ENCODE measurements around the gene HBA2. TPM values are rescaled to one million over a fixed set of nuclear protein-coding genes. Genes with fewer than 3 reads are reported as not detected.

HBA2 gene
- total and polyA plus RNA-seq, 2 experiments from 2014 or later = 1.9 to 7.8 TPM

DNA sequence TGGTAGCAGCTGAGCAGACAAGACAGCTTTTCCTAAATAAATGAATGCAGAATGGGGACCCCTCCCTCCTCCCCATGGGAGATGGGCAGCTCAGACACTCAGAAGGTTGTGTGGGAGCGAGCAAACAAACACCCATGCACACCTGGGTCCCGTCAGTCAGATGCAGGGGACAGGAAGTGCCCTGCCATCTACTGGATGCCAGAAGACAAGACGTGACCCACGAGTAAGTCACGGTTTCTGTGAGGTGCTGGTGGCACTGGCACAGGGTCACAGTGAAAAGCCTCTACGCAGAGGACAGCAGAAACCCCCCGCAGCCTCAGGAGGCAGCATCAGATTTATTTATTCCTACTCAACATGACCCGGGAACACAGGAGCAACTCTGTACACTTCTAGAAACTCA is 16.0 kb downstream of the HBA2 start:
- Mint-ChIP-seq H3K36me3 (ENCODE audit: low read depth) (peaks cover 73% of the 10 kb centered on the region), H3K27ac (no peak overlapping the region), H3K9me3 (no peaks in the 10 kb centered on the region), H3K27me3 (ENCODE audit: insufficient read depth, low read depth, poor library complexity) (peaks cover 5% of the 10 kb centered on the region), H3K4me3 (no peak overlapping the region), H3K4me1 (no peaks in the 10 kb centered on the region; the same call in 2 of the 3 replicates)
- Histone ChIP-seq H3K4me2 (no peak overlapping the region), H4K20me1 (replicated peaks; ENCODE audit: insufficient read depth) (peaks cover 9% of the 10 kb centered on the region), H3K27ac (ENCODE audit: low read depth) (no peak overlapping the region), H3K36me3 (ENCODE audit: insufficient read depth) (peaks cover 55% of the 10 kb centered on the region), H2AFZ (no peak overlapping the region), H3F3A (replicated peaks; ENCODE audit: low read depth) (peaks cover 45% of the 10 kb centered on the region), H3K9me2 (ENCODE audit: insufficient read depth) (no peaks in the 10 kb centered on the region), H3K79me2 (replicated peaks; ENCODE audit: insufficient read depth) (0 out of 2 replicates have a peak, but pooled peaks cover 2% of the 10 kb centered on the region), H3K27me3 (ENCODE audit: insufficient read depth) (no peaks in the 10 kb centered on the region), H3K4me3 (no peak overlapping the region), H3K4me1 (ENCODE audit: insufficient read depth) (no peaks in the 10 kb centered on the region)
- TF ChIP-seq JUNB (IDR thresholded peaks at IDR 0.05; ENCODE audit: unreplicated experiment) (no peak), ETS1 (IDR thresholded peaks at IDR 0.05) (no peak)
- TF ChIP-seq, protein P1, sequence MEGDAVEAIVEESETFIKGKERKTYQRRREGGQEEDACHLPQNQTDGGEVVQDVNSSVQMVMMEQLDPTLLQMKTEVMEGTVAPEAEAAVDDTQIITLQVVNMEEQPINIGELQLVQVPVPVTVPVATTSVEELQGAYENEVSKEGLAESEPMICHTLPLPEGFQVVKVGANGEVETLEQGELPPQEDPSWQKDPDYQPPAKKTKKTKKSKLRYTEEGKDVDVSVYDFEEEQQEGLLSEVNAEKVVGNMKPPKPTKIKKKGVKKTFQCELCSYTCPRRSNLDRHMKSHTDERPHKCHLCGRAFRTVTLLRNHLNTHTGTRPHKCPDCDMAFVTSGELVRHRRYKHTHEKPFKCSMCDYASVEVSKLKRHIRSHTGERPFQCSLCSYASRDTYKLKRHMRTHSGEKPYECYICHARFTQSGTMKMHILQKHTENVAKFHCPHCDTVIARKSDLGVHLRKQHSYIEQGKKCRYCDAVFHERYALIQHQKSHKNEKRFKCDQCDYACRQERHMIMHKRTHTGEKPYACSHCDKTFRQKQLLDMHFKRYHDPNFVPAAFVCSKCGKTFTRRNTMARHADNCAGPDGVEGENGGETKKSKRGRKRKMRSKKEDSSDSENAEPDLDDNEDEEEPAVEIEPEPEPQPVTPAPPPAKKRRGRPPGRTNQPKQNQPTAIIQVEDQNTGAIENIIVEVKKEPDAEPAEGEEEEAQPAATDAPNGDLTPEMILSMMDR (conservative IDR thresholded peaks at IDR 0.05; ENCODE audit: low read depth in 2 of 2) = peak; percentile 13 to 47; a peak in 2 of 4 replicates
- DNase-seq (ENCODE audit: low spot score) = peak; percentile 33
- peak; percentile 57 for ATAC-seq

- Mint-ChIP-seq H3K27me3 (ENCODE audit: insufficient read depth, low read depth, poor library complexity) (peaks cover 5% of the 10 kb centered on the region), H3K4me1 (no peaks in the 10 kb centered on the region), H3K36me3 (ENCODE audit: low read depth) (peaks cover 79% of the 10 kb centered on the region), H3K27ac (no peak overlapping the region), H3K4me3 (no peak overlapping the region; the same call in 2 of the 3 replicates), H3K9me3 (no peaks in the 10 kb centered on the region)
- Histone ChIP-seq H4K20me1 (replicated peaks; ENCODE audit: insufficient read depth) (peaks cover 10% of the 10 kb centered on the region), H3K4me1 (ENCODE audit: insufficient read depth) (no peaks in the 10 kb centered on the region), H3K27ac (ENCODE audit: low read depth) (no peak overlapping the region), H3K9me2 (ENCODE audit: insufficient read depth) (no peaks in the 10 kb centered on the region), H3K36me3 (ENCODE audit: insufficient read depth) (peaks cover 62% of the 10 kb centered on the region), H3F3A (replicated peaks; ENCODE audit: low read depth) (peaks cover 44% of the 10 kb centered on the region), H3K4me2 (no peak overlapping the region), H3K4me3 (no peak overlapping the region), H3K79me2 (replicated peaks; ENCODE audit: insufficient read depth) (0 out of 2 replicates have a peak, but pooled peaks cover 2% of the 10 kb centered on the region), H2AFZ (no peak overlapping the region), H3K27me3 (ENCODE audit: insufficient read depth) (no peaks in the 10 kb centered on the region)
- no peak for DNase-seq (ENCODE audit: low spot score)
- TF ChIP-seq POLR2AphosphoS5 (IDR thresholded peaks at IDR 0.05; ENCODE audit: low read depth) (no peak), EZH2 (IDR thresholded peaks at IDR 0.05; ENCODE audit: low read depth, unreplicated experiment) (no peak), STAT1 (IDR thresholded peaks at IDR 0.05; ENCODE audit: unreplicated experiment) (no peak), REST (IDR thresholded peaks at IDR 0.05; ENCODE audit: unreplicated experiment) (no peak), ZNF331 (CRISPR knock-in tag; IDR thresholded peaks at IDR 0.05; ENCODE audit: low read depth) (no peak), JUNB (IDR thresholded peaks at IDR 0.05; ENCODE audit: unreplicated experiment) (no peak), ETS1 (IDR thresholded peaks at IDR 0.05) (no peak), CREB1 (CRISPR knock-in tag; IDR thresholded peaks at IDR 0.05; ENCODE audit: low read depth) (no peak)
- TF ChIP-seq, protein P1 (conservative IDR thresholded peaks at IDR 0.05; ENCODE audit: low read depth in 2 of 2) = no peak
- no peak for ATAC-seq
These were observed 17.0 kb downstream of the HBA2 start for GRCh38 chr16:189604-190186.
